Endothelial cell of umbilical vein (primary cell): ENCODE results near the gene BGN. TPM values are rescaled to one million over a fixed set of nuclear protein-coding genes. Genes with fewer than 3 reads are reported as not detected.

Experiments used
- BruUV-seq: library from RNA; stranded (reverse); fragments of 400-500 nt; replicated peaks from 2 replicates; lab custom pipeline; 2021; lab: Mats Ljungman, UMichigan
- CTCF ChIA-PET: fragments of 300-600, 350-600 bp; sonication (Branson Sonifier 250); formaldehyde crosslinking; loops from one replicate; lab custom pipeline; 2021; ENCODE audit warnings: antibody characterized with exemption, inconsistent platforms; lab: Charles Lee
- POLR2A ChIA-PET: fragments of 300-600, 350-600 bp; sonication (Branson Sonifier 250); formaldehyde crosslinking; loops from one replicate; lab custom pipeline; 2021; ENCODE audit warnings: antibody characterized with exemption, inconsistent platforms; lab: Charles Lee
- DNase-seq: peaks from one replicate; pipeline ENCODE4 v3.0.0-alpha.2; 2011; ENCODE audit warnings: low read depth, low spot score
- FAIRE-seq: peaks from 2 replicates; lab custom pipeline; 2011; peaks lifted over from hg19 to GRCh38; lab: Jason Lieb, UNC
- H2AFZ ChIP-seq: 2 replicates; pipeline ENCODE4 v1.6.0; 2012; ENCODE audit warnings: low read depth, low read length, control low read depth, inconsistent platforms
- H3K27ac ChIP-seq: 2 replicates; pipeline ENCODE4 v1.5.1; 2011; ENCODE audit warnings: low read depth, mild to moderate bottlenecking, control low read depth, low read length, moderate library complexity; ENCODE audit not compliant: insufficient read depth
- H3K27me3 ChIP-seq, 2 experiments: 2 replicates each; pipeline versions ENCODE4 v1.6.0 to v1.6.1; 2011; ENCODE audit warnings: low read length in 2 of 2, mixed read lengths in 1 of 2; ENCODE audit not compliant: control insufficient read depth in 2 of 2, insufficient read depth in 2 of 2
- H3K36me3 ChIP-seq, 2 experiments: 2 replicates in 1 of 2; 3 replicates in 1 of 2; pipeline ENCODE4 v1.5.1; 2011; ENCODE audit warnings: low read length in 2 of 2, mild to moderate bottlenecking in 1 of 2, moderate library complexity in 1 of 2; ENCODE audit not compliant: control insufficient read depth in 2 of 2, insufficient read depth in 2 of 2; ENCODE audit errors: extremely low read depth in 1 of 2
- H3K4me1 ChIP-seq: 3 replicates; pipeline ENCODE4 v1.5.1; 2011; ENCODE audit warnings: mild to moderate bottlenecking, low read length; ENCODE audit not compliant: control insufficient read depth, insufficient read depth; ENCODE audit errors: extremely low read depth
- H3K4me2 ChIP-seq: 2 replicates; pipeline ENCODE4 v1.6.1; 2011; ENCODE audit warnings: low read length, control low read depth, mixed read lengths; ENCODE audit not compliant: insufficient read depth
- H3K4me3 ChIP-seq, 3 experiments: fragments of 200-600 bp in 1 of 3; sonication (generic), shearing (Covaris generic) in 1 of 3; replicated peaks in 1 of 3; 2 replicates each; pipeline ENCODE4 v1.5.1; 2011 to 2016; ENCODE audit warnings: control low read depth in 3 of 3, low read length in 3 of 3, mild to moderate bottlenecking in 2 of 3, inconsistent platforms in 1 of 3, low read depth in 1 of 3, moderate library complexity in 1 of 3; ENCODE audit not compliant: insufficient read depth in 1 of 3
- H3K79me2 ChIP-seq: 2 replicates; pipeline ENCODE4 v1.6.0; 2012; ENCODE audit warnings: low read length, inconsistent platforms; ENCODE audit not compliant: control insufficient read depth, insufficient read depth
- H3K9ac ChIP-seq: replicated peaks from 2 replicates; pipeline ENCODE3; 2011; ENCODE audit warnings: low read length, control low read depth; ENCODE audit not compliant: insufficient read depth; ENCODE audit errors: extremely low read depth
- H3K9me1 ChIP-seq: replicated peaks from 3 replicates; pipeline ENCODE4 v1.6.0; 2011; ENCODE audit warnings: mild to moderate bottlenecking, low read length; ENCODE audit not compliant: control insufficient read depth, insufficient read depth; ENCODE audit errors: extremely low read depth
- H3K9me3 ChIP-seq: replicated peaks from 2 replicates; pipeline ENCODE4 v1.5.1; 2012; ENCODE audit warnings: low read length, inconsistent platforms; ENCODE audit not compliant: control insufficient read depth, insufficient read depth
- H4K20me1 ChIP-seq: replicated peaks from 2 replicates; pipeline ENCODE3; 2011; ENCODE audit warnings: mild to moderate bottlenecking, low read length; ENCODE audit not compliant: control insufficient read depth, insufficient read depth; ENCODE audit errors: extremely low read depth
- EZH2 ChIP-seq: IDR thresholded peaks from 2 replicates; pipeline ENCODE4 v1.6.1; 2012; ENCODE audit warnings: borderline replicate concordance, low read depth, mild to moderate bottlenecking, moderate library complexity, low read length, inconsistent platforms; ENCODE audit not compliant: severe bottlenecking
- FOS ChIP-seq: IDR thresholded peaks from 2 replicates; pipeline ENCODE4 v1.6.1; 2011; ENCODE audit warnings: mild to moderate bottlenecking, low read length, moderate library complexity, borderline replicate concordance; ENCODE audit not compliant: insufficient read depth
- GATA2 ChIP-seq: IDR thresholded peaks from 2 replicates; pipeline ENCODE4 v1.7.0; 2011; ENCODE audit warnings: low read depth, mild to moderate bottlenecking, moderate library complexity, mixed read lengths, low read length; ENCODE audit not compliant: insufficient read length, insufficient read depth
- JUN ChIP-seq: IDR thresholded peaks from 2 replicates; pipeline ENCODE4 v1.6.1; 2011; ENCODE audit warnings: borderline replicate concordance, low read depth; ENCODE audit not compliant: insufficient read length, insufficient read depth
- MAX ChIP-seq: IDR thresholded peaks from 2 replicates; pipeline ENCODE4 v1.6.1; 2011; ENCODE audit not compliant: insufficient read depth, insufficient read length
- MYC ChIP-seq: IDR thresholded peaks from one replicate; pipeline ENCODE4 v1.6.1; 2011; ENCODE audit warnings: mild to moderate bottlenecking, low read depth, low read length
- POLR2AphosphoS5 ChIP-seq: IDR thresholded peaks from 2 replicates; pipeline ENCODE4 v1.6.1; 2012; ENCODE audit warnings: low read depth, mild to moderate bottlenecking, control low read depth, low read length, moderate library complexity; ENCODE audit not compliant: insufficient read depth
- dilution Hi-C: fragments of 300-500 bp; cut with MboI; formaldehyde crosslinking; loops from one replicate; pipeline ENCODE4 v1.15.0; 2019; ENCODE audit warnings: low sequenced_read_pairs; ENCODE audit not compliant: extremely low pct_ligation_motif_present
- intact Hi-C: fragments of 100-400 bp; cut with micrococcal nuclease; formaldehyde crosslinking; loops from one replicate; pipeline ENCODE4 v1.10.0; 2022
- polyA plus RNA-seq, 4 experiments: library from polyadenylated mRNA; depleted of rRNA in 3 of 4; stranded (reverse) in 3 of 4; unstranded in 1 of 4; fragments of >200 nt; gene quantifications; 2 replicates each; pipeline versions ENCODE4 v1.2.1 to v1.2.3, GENCODE V29; 2011 to 2012; ENCODE audit warnings: missing spikeins in 1 of 4
- total RNA-seq: library from RNA; stranded (reverse); gene quantifications from 2 replicates; pipeline ENCODE4 v1.2.3, GENCODE V29; 2021
- TF ChIP-seq, protein P1 (sequence below), 2 donors: IDR thresholded peaks; 1 replicate in 1 of 2; 2 replicates in 1 of 2; pipeline ENCODE4 v1.5.1; 2011; ENCODE audit warnings: low read length in 2 of 2, mild to moderate bottlenecking in 2 of 2, moderate library complexity in 2 of 2, control low read depth in 1 of 2, inconsistent platforms in 1 of 2, low read depth in 1 of 2; ENCODE audit not compliant: insufficient read depth in 1 of 2; ENCODE audit errors: extremely low read depth in 1 of 2

BGN gene
- total and polyA plus RNA-seq, 2 donors (not counting 3 experiments of a cell fraction or from before 2014, with no cell fraction given): 479 to 879 TPM

DNA sequence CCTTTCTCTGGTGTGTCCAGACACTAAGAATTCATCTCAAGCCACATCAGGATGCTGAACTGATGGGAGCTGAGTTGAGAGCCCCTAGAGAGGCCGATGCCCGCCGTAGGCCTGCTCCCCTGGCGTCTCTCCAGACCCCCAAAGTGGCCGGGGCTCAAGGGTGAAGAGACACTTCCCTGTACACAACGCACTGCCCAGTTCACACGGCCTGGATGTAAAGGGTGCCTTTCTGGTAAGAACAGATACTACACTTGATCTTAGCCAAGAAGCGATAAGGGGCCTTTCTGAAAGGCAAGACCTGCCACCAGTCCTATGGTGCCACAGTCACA is 43.9 kb upstream of the BGN start:
- dilution Hi-C loops (no loop called here), intact Hi-C loops (no loop called here)
- Histone ChIP-seq H3K9ac (no peak overlapping the region), H3K9me3 (no peaks in the 10 kb centered on the region), H3K4me2 (no peak overlapping the region), H3K27ac (no peak overlapping the region), H3K27me3 (no peaks in the 10 kb centered on the region), H4K20me1 (no peaks in the 10 kb centered on the region), H3K9me1 (no peaks in the 10 kb centered on the region), H3K4me3 (no peak overlapping the region), H2AFZ (no peak overlapping the region), H3K4me1 (no peaks in the 10 kb centered on the region), H3K79me2 (no peaks in the 10 kb centered on the region), H3K36me3 (no peaks in the 10 kb centered on the region)
- FAIRE-seq (no peak), DNase-seq (no peak)
- ChIA-PET POLR2A (no interaction called here), CTCF (interaction anchor here (1.3 kb wide), 1 partner anchor 10 kb away, joined by 13 read pairs; no protein-coding TSS in a partner anchor)
- TF ChIP-seq MAX (no peak), MYC (no peak), EZH2 (no peak), FOS (no peak), POLR2AphosphoS5 (no peak), JUN (no peak), GATA2 (no peak)
- TF ChIP-seq, protein P1, sequence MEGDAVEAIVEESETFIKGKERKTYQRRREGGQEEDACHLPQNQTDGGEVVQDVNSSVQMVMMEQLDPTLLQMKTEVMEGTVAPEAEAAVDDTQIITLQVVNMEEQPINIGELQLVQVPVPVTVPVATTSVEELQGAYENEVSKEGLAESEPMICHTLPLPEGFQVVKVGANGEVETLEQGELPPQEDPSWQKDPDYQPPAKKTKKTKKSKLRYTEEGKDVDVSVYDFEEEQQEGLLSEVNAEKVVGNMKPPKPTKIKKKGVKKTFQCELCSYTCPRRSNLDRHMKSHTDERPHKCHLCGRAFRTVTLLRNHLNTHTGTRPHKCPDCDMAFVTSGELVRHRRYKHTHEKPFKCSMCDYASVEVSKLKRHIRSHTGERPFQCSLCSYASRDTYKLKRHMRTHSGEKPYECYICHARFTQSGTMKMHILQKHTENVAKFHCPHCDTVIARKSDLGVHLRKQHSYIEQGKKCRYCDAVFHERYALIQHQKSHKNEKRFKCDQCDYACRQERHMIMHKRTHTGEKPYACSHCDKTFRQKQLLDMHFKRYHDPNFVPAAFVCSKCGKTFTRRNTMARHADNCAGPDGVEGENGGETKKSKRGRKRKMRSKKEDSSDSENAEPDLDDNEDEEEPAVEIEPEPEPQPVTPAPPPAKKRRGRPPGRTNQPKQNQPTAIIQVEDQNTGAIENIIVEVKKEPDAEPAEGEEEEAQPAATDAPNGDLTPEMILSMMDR (IDR thresholded peaks at IDR 0.05; ENCODE audit: extremely low read depth in 1 of 2, insufficient read depth in 1 of 2, low read depth in 1 of 2, low read length in 2 of 2): no peak
- BruUV-seq: no TSS peak
